Measurements from ENCODE around the gene SMURF1.
"Not testable (repeated sequence)": the region's sequence is repeated elsewhere in the genome, so short reads cannot be mapped to it uniquely, and the experiment has no call there.

Gene SMURF1

GRCh38 chr7:99104631-99105030, 39.3 kb downstream of the SMURF1 start:
- no peak for TF ChIP-seq OSR1 (CRISPR knock-in tag; IDR thresholded peaks at IDR 0.05)
- no peak for TF ChIP-seq ZFP3 (CRISPR knock-in tag; IDR thresholded peaks at IDR 0.05)
- TF ChIP-seq TCF4 (CRISPR knock-in tag; IDR thresholded peaks at IDR 0.05; ENCODE audit: borderline replicate concordance) = no peak
- TF ChIP-seq GLIS3 (CRISPR knock-in tag; IDR thresholded peaks at IDR 0.05) = no peak
- no peak for TF ChIP-seq BACH2 (CRISPR knock-in tag; IDR thresholded peaks at IDR 0.05; ENCODE audit: borderline replicate concordance)
- no peak for TF ChIP-seq ZNF565 (CRISPR knock-in tag; conservative IDR thresholded peaks at IDR 0.05; ENCODE audit: low read depth)
- TF ChIP-seq CREB5 (CRISPR knock-in tag; IDR thresholded peaks at IDR 0.05; ENCODE audit: low read depth) = no peak
- no peak for TF ChIP-seq PPARA (CRISPR knock-in tag; IDR thresholded peaks at IDR 0.05; ENCODE audit: borderline replicate concordance)
- no peak for TF ChIP-seq ZFP30 (CRISPR knock-in tag; IDR thresholded peaks at IDR 0.05)
- TF ChIP-seq PATZ1 (CRISPR knock-in tag; IDR thresholded peaks at IDR 0.05; ENCODE audit: borderline replicate concordance) = no peak
- no peak for TF ChIP-seq POU6F1 (CRISPR knock-in tag; IDR thresholded peaks at IDR 0.05; ENCODE audit: borderline replicate concordance, low read depth)
- TF ChIP-seq CSDC2 (CRISPR knock-in tag; IDR thresholded peaks at IDR 0.05) = no peak
- no peak for TF ChIP-seq CSRNP3 (CRISPR knock-in tag; IDR thresholded peaks at IDR 0.05)
- ATAC-seq = no peak

- ATAC-seq = not testable (repeated sequence)
These were observed 40.1 kb downstream of the SMURF1 start for GRCh38 chr7:99103836-99104235.

- peak; percentile 80 for ATAC-seq
- TF ChIP-seq BACH2 (CRISPR knock-in tag; IDR thresholded peaks at IDR 0.05; ENCODE audit: borderline replicate concordance) = no peak
- no peak for TF ChIP-seq PPARA (CRISPR knock-in tag; IDR thresholded peaks at IDR 0.05; ENCODE audit: borderline replicate concordance)
- no peak for TF ChIP-seq ZFP3 (CRISPR knock-in tag; IDR thresholded peaks at IDR 0.05)
- no peak for TF ChIP-seq RARB (CRISPR knock-in tag; IDR thresholded peaks at IDR 0.05)
- no peak for TF ChIP-seq OSR1 (CRISPR knock-in tag; IDR thresholded peaks at IDR 0.05)
- peak; percentile 53 for TF ChIP-seq ISL1 (CRISPR knock-in tag; IDR thresholded peaks at IDR 0.05)
- no peak for TF ChIP-seq CSRNP3 (CRISPR knock-in tag; IDR thresholded peaks at IDR 0.05)
- no peak for TF ChIP-seq ZC3H10 (CRISPR knock-in tag; IDR thresholded peaks at IDR 0.05)
These were observed 40.9 kb downstream of the SMURF1 start for GRCh38 chr7:99102809-99103690.

- TF ChIP-seq ESRRG (CRISPR knock-in tag; IDR thresholded peaks at IDR 0.05) = no peak
- ATAC-seq = no peak
These were observed 41.5 kb downstream of the SMURF1 start for GRCh38 chr7:99102361-99102760.

GRCh38 chr7:99101516-99101915, 42.4 kb downstream of the SMURF1 start:
- ATAC-seq = not testable (repeated sequence)
